ENCODE measurements around the gene HRH2. TPM values are rescaled to one million over a fixed set of nuclear protein-coding genes. Genes with fewer than 3 reads are reported as not detected.
"Not testable (repeated sequence)": the region's sequence is repeated elsewhere in the genome, so short reads cannot be mapped to it uniquely, and the experiment has no call there.

The HRH2 gene
- total and polyA plus RNA-seq, 4 donors: 2.6 to 3.9 (median 3.5) TPM

DNA sequence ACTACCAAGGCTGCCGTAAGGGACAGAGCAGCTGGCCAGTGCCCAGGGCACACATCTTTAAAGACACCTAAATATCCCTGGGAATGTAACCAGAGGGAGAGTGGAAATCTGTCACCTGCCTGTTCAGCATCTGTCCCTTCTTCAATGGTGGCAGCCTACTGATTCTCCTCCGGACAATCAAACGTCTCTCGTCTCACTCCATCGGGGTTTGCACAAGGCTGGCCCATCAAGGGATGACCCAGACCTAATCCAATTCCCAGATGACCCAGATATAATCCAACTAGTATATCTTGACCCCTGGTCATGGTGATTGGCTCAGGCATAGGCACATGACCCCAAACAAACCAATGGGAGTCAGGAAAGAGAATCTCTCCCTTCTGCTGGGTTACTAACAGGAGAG lies 93.5 kb downstream of the HRH2 start:
- DNase-seq (ENCODE audit: low read depth in 4 of 6, low spot score in 6 of 6): no peak
- peaks cover 3% of the 10 kb centered on the region for H3K4me1 ChIP-seq (ENCODE audit: control insufficient read depth, insufficient read depth, low read length)
- 94% methylated on average over 4 of the region's 5 CpGs for WGBS (ENCODE audit: insufficient coverage)

GRCh38 chr5:175752826-175753535 lies 95.1 kb downstream of the HRH2 start:
- Histone ChIP-seq H3K27ac (ENCODE audit: low read depth, low read length) (no peak overlapping the region), H3K36me3 (ENCODE audit: control insufficient read depth, insufficient read depth, low read length) (no peaks in the 10 kb centered on the region), H3K4me3 (ENCODE audit: low read depth, low read length) (no peak overlapping the region), H3K4me1 (ENCODE audit: control insufficient read depth, insufficient read depth, low read length) (peaks cover 3% of the 10 kb centered on the region), H3K9me3 (ENCODE audit: control insufficient read depth, insufficient read depth, low read length) (no peaks in the 10 kb centered on the region), H3K27me3 (ENCODE audit: control insufficient read depth, insufficient read depth, low read length) (no peaks in the 10 kb centered on the region)
- WGBS (ENCODE audit: insufficient coverage): 68% methylated on average over 6 of the region's 10 CpGs
- DNase-seq (ENCODE audit: low read depth in 4 of 6, low spot score in 6 of 6): peak in 1 of 6 donors; percentile 32

More for the DNA sequence above, 93.5 kb downstream of the HRH2 start:
- H3K9me3 ChIP-seq (ENCODE audit: control insufficient read depth, insufficient read depth, low read length): no peaks in the 10 kb centered on the region
- no peak overlapping the region for H3K27ac ChIP-seq (ENCODE audit: low read depth, low read length)
- H3K4me3 ChIP-seq (ENCODE audit: low read depth, low read length): no peak overlapping the region
- H3K36me3 ChIP-seq (ENCODE audit: control insufficient read depth, insufficient read depth, low read length): no peaks in the 10 kb centered on the region
- no peaks in the 10 kb centered on the region for H3K27me3 ChIP-seq (ENCODE audit: control insufficient read depth, insufficient read depth, low read length)

GRCh38 chr5:175753536-175754402 lies 95.9 kb downstream of the HRH2 start:
- H3K4me1 ChIP-seq (ENCODE audit: control insufficient read depth, insufficient read depth, low read length): peaks cover 3% of the 10 kb centered on the region
- H3K4me3 ChIP-seq (ENCODE audit: low read depth, low read length): no peak overlapping the region
- no peaks in the 10 kb centered on the region for H3K36me3 ChIP-seq (ENCODE audit: control insufficient read depth, insufficient read depth, low read length)
- no peaks in the 10 kb centered on the region for H3K9me3 ChIP-seq (ENCODE audit: control insufficient read depth, insufficient read depth, low read length)
- no peak overlapping the region for H3K27ac ChIP-seq (ENCODE audit: low read depth, low read length)
- 65% methylated on average over 9 of the region's 19 CpGs for WGBS (ENCODE audit: insufficient coverage)
- DNase-seq (ENCODE audit: low read depth in 4 of 6, low spot score in 6 of 6): peak in 2 of 6 donors; percentile 53 to 87
- no peaks in the 10 kb centered on the region for H3K27me3 ChIP-seq (ENCODE audit: control insufficient read depth, insufficient read depth, low read length)

DNA sequence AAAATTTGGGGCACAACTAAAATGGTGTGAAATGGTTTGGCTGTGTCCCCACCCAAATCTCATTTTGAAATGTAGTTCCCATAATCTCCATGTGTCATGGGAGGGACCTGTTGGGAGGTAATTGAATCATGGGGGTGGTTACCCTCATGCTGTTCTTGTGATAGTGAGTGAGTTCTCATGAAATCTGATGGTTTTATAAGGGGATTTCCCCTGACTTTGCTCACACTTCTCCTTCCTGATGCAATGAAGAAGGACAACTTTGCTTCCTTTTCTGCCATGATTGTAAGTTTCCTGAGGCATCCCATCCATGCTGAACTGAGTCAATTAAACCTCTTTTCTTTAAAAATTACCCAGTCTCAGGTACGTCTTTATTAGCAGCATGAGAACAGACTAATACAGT lies 102.1 kb downstream of the HRH2 start:
- not testable (repeated sequence) for DNase-seq (ENCODE audit: low read depth in 4 of 6, low spot score in 6 of 6); H3K4me3 ChIP-seq (ENCODE audit: low read depth, low read length); H3K4me1 ChIP-seq (ENCODE audit: control insufficient read depth, insufficient read depth, low read length); H3K9me3 ChIP-seq (ENCODE audit: control insufficient read depth, insufficient read depth, low read length); H3K27me3 ChIP-seq (ENCODE audit: control insufficient read depth, insufficient read depth, low read length); H3K27ac ChIP-seq (ENCODE audit: low read depth, low read length); H3K36me3 ChIP-seq (ENCODE audit: control insufficient read depth, insufficient read depth, low read length)
- WGBS (ENCODE audit: insufficient coverage): no CpG with 5 or more reads among the region's 1 CpG

Small RNA genes lying within 50 kb of the gene (small RNA-seq; reads per million reads assigned to genes)
- gene RN7SKP148 (ENCODE audit: low replicate concordance) (not detected), gene RNU6-226P (ENCODE audit: low replicate concordance) (not detected)

Other genes with a start within 250 kb of the HRH2 start
- gene DRD1, start 213.9 kb upstream of the HRH2 start, total RNA-seq: 1 to 10 TPM; 1.6 to 2.3 TPM
- 1 to 10 TPM; 2.3 to 4.3 TPM for gene DRD1, start 213.9 kb upstream of the HRH2 start, polyA plus RNA-seq (ENCODE audit: insufficient read length in 2 of 2)
- gene SFXN1, start 179.5 kb upstream of the HRH2 start, total RNA-seq: 10 to 100 TPM; 55.9 to 80.0 TPM
- gene SFXN1, start 179.5 kb upstream of the HRH2 start, polyA plus RNA-seq (ENCODE audit: insufficient read length in 2 of 2): 10 to 100 TPM; 76.5 to 77.1 TPM
- 10 to 100 TPM; 19.2 to 44.2 TPM for gene CPLX2, start 213.5 kb downstream of the HRH2 start, total RNA-seq
- 100 to 1,000 TPM; 153 to 159 TPM for gene CPLX2, start 213.5 kb downstream of the HRH2 start, polyA plus RNA-seq (ENCODE audit: insufficient read length in 2 of 2)